ENCODE results near the gene CA9. TPM values are rescaled to one million over a fixed set of nuclear protein-coding genes. Genes with fewer than 3 reads are reported as not detected.

CA9 gene
- total and polyA plus RNA-seq, 9 of the 15 experiments (the other 6 are each of a cell fraction or from before 2014, with no cell fraction given): 0.15 to 10.6 (median 0.60) TPM; not detected in 4

GRCh38 chr9:35646533-35647265 lies 27.0 kb upstream of the CA9 start (continued):
- TF ChIP-seq RBM15 (IDR thresholded peaks at IDR 0.05; ENCODE audit: insufficient read depth, low read length): no peak
- peak; percentile 65 for TF ChIP-seq GABPB1 (CRISPR knock-in tag; IDR thresholded peaks at IDR 0.05)
- no peak for TF ChIP-seq RFX7 (CRISPR knock-in tag; IDR thresholded peaks at IDR 0.05)
- no peak for TF ChIP-seq ZNF780A (CRISPR knock-in tag; IDR thresholded peaks at IDR 0.05)
- TF ChIP-seq, protein P1, sequence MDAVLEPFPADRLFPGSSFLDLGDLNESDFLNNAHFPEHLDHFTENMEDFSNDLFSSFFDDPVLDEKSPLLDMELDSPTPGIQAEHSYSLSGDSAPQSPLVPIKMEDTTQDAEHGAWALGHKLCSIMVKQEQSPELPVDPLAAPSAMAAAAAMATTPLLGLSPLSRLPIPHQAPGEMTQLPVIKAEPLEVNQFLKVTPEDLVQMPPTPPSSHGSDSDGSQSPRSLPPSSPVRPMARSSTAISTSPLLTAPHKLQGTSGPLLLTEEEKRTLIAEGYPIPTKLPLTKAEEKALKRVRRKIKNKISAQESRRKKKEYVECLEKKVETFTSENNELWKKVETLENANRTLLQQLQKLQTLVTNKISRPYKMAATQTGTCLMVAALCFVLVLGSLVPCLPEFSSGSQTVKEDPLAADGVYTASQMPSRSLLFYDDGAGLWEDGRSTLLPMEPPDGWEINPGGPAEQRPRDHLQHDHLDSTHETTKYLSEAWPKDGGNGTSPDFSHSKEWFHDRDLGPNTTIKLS (IDR thresholded peaks at IDR 0.05; ENCODE audit: borderline replicate concordance, low read depth): peak; percentile 65
- peak; percentile 28; the same call in 1 of the 2 replicates for TF ChIP-seq MBD2 (IDR thresholded peaks at IDR 0.05; ENCODE audit: borderline replicate concordance, low read depth)
- TF ChIP-seq ILK (tag; IDR thresholded peaks at IDR 0.05; ENCODE audit: borderline replicate concordance, low read depth): no peak
- peak; percentile 14 for TF ChIP-seq CTCFL (IDR thresholded peaks at IDR 0.05; ENCODE audit: borderline replicate concordance, insufficient read depth, low read depth, low read length, poor library complexity, severe bottlenecking)
- no peak for TF ChIP-seq RBM25 (IDR thresholded peaks at IDR 0.05; ENCODE audit: low read depth, low read length, severe bottlenecking)
- peak; percentile 56 for TF ChIP-seq GABPA (tag; conservative IDR thresholded peaks at IDR 0.05; ENCODE audit: low read depth)
- no peak for TF ChIP-seq ZC3H4 (CRISPR knock-in tag; IDR thresholded peaks at IDR 0.05; ENCODE audit: borderline replicate concordance)
- TF ChIP-seq TSHZ1 (CRISPR knock-in tag; IDR thresholded peaks at IDR 0.05): no peak
- no peak for TF ChIP-seq ZNF124 (CRISPR knock-in tag; IDR thresholded peaks at IDR 0.05)
- 0 out of 2 replicates have a peak, but pooled peaks have one; percentile 6 for TF ChIP-seq JUN (IDR thresholded peaks at IDR 0.05; ENCODE audit: borderline replicate concordance, low read depth, low read length)
- no peak for TF ChIP-seq JUN (CRISPR knock-in tag; IDR thresholded peaks at IDR 0.05; ENCODE audit: borderline replicate concordance)
- no peak for TF ChIP-seq TAF7 (tag; IDR thresholded peaks at IDR 0.05)
- TF ChIP-seq RBM39 (optimal IDR thresholded peaks at IDR 0.05; ENCODE audit: low read depth, low read length): no peak

Measured in K562 (cell line).